Measurements from ENCODE around the gene LLCFC1.

DNA sequence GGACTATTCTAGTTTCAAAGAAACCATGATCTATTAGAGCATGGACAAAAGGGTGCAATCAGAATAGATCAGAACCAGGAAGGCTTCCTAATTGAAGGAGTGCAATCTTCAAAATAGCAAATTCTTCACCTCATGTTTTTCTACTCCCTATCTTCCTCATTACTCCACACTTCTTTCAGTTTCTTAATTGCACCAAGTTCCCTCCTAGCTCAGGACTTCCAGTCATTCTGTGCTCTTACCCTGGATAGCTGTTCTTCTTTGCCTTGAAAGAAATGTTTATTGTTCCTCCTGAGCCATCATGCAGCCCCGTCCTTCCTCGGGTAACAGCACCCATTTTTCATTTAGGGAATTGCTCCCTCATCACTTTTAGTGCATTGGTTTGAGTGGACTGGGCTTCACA is 28.8 kb upstream of the LLCFC1 start:
- TF ChIP-seq, protein P1, sequence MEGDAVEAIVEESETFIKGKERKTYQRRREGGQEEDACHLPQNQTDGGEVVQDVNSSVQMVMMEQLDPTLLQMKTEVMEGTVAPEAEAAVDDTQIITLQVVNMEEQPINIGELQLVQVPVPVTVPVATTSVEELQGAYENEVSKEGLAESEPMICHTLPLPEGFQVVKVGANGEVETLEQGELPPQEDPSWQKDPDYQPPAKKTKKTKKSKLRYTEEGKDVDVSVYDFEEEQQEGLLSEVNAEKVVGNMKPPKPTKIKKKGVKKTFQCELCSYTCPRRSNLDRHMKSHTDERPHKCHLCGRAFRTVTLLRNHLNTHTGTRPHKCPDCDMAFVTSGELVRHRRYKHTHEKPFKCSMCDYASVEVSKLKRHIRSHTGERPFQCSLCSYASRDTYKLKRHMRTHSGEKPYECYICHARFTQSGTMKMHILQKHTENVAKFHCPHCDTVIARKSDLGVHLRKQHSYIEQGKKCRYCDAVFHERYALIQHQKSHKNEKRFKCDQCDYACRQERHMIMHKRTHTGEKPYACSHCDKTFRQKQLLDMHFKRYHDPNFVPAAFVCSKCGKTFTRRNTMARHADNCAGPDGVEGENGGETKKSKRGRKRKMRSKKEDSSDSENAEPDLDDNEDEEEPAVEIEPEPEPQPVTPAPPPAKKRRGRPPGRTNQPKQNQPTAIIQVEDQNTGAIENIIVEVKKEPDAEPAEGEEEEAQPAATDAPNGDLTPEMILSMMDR (IDR thresholded peaks at IDR 0.05; ENCODE audit: borderline replicate concordance, extremely low read depth, low read length, poor library complexity, severe bottlenecking), result no peak
- no peak for TF ChIP-seq EZH2 (IDR thresholded peaks at IDR 0.05; ENCODE audit: borderline replicate concordance, low read depth, low read length, severe bottlenecking)

All from DND-41 (cell line).